ENCODE data around the gene ATP6V0B. TPM values are rescaled to one million over a fixed set of nuclear protein-coding genes. Genes with fewer than 3 reads are reported as not detected.

Gene ATP6V0B
- total RNA-seq, 4 donors from 2014 or later = 71.2 to 229 (median 106) TPM

DNA sequence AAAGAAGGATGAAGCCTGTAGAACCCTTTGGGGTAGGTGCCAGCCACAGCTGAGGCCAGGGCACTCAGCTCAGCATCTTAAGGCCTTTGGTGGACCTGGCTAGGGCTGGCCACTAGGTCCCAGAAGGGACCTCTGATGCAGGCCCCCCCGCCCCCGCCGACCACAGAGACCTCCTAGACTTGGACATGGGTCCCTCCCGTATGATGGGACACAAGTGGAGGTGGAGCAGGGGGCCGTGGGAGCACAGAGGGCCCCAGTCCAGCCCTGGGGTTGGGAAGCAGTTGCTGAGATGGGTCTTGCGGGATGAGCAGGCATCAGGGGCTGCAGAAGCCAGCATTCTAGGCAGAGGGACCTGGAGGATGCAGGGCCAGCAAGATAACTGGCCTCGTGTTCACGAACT, 7.5 kb downstream of the ATP6V0B start:
- TF ChIP-seq, protein P1, sequence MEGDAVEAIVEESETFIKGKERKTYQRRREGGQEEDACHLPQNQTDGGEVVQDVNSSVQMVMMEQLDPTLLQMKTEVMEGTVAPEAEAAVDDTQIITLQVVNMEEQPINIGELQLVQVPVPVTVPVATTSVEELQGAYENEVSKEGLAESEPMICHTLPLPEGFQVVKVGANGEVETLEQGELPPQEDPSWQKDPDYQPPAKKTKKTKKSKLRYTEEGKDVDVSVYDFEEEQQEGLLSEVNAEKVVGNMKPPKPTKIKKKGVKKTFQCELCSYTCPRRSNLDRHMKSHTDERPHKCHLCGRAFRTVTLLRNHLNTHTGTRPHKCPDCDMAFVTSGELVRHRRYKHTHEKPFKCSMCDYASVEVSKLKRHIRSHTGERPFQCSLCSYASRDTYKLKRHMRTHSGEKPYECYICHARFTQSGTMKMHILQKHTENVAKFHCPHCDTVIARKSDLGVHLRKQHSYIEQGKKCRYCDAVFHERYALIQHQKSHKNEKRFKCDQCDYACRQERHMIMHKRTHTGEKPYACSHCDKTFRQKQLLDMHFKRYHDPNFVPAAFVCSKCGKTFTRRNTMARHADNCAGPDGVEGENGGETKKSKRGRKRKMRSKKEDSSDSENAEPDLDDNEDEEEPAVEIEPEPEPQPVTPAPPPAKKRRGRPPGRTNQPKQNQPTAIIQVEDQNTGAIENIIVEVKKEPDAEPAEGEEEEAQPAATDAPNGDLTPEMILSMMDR (IDR thresholded peaks at IDR 0.05; ENCODE audit: low read depth) = no peak

DNA sequence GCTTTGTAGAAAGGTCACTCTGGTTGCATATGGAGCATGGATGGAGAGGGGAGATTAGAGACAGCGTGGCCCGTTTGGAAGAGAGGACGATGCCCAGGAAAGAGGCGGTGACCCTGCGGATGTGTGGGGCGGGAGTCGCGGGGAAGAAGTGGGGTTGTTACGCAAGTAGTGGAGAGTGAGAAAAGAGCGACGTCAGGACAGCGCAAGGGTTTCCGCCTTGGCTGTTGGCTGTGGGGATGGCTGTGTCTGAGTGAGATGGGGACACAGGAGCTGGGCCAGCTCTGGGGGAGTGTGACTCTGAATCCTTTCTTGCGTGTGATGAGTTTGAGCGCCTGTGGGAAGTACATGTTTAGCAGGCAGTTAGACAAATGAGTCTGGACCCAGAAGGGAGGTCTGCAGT, 8.0 kb downstream of the ATP6V0B start:
- TF ChIP-seq, protein P1 (IDR thresholded peaks at IDR 0.05; ENCODE audit: low read depth) = no peak

DNA sequence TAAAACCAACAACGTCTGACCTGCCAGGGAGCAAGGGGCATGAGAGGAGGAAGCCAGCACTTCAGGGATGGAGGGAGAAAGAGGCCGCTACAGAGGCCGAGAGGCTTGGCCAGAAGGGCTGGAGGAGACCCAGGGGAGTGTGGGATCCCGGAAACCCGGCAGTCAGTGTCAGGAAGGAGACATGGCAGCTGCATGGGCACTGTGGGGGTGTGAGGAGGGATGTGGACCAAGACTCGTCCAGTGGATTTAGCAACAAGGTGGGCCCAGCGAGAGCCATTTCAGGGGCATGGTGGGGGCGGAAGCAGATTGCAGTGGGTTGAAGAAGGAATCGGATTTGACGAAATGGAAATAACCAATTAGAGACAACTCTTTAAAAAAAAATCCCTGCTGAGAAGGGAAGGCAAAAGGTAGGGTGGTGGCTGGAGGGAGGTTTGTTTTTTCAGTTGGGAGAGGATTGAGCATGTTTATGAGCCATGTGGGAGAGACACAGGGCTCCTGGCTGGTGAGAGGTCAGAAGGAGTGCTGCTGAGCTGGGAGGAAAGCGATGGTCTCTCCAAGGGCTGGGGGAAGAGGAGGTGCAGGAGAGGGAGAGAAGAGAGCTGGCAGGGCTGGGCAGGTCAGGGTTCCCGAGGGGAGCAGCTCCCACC, 8.6 kb downstream of the ATP6V0B start:
- TF ChIP-seq, protein P1 (IDR thresholded peaks at IDR 0.05; ENCODE audit: low read depth) = no peak

DNA sequence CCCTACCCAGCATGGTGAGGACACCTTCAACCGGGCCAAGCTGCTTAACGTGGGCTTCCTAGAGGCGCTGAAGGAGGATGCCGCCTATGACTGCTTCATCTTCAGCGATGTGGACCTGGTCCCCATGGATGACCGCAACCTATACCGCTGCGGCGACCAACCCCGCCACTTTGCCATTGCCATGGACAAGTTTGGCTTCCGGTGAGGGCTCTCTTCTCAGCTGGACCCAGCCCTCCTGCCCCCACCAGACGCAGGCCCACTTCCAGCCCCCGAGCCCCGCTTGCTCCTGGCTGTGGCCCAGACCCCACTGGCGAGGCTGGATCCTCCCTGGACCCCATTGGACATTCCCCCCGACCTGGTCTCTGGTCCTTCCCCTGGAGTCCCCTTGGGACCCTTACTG, 10.1 kb downstream of the ATP6V0B start:
- TF ChIP-seq, protein P1 (IDR thresholded peaks at IDR 0.05; ENCODE audit: low read depth) = no peak

DNA sequence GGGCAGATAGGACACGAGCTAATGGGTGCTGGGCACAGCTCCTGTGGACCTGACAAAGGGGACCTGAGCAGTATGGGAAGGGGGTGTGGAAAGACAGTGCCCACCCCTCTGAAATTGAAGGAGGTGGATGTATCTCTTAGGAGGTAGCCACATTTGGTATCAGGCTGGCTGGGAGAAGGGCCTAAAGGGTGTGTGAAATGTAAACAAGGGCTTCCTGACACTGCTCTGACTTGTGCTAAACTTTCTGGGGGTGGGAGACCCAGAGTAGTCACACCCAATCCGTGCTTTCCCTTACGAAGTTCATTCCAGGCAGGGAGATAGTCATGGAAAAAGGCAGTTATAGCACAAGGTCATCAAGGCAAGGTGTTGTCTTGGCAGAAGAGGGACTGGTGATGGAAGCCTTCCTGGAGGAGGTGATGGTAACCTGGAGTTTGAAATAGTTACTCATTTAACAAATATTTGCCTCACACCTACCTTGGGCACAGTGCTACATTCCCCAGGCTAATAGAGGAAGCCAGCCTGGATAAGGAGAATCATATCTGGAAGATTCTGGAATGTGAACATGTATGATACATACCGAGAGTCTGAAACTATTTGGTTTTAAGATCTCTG, 11.3 kb downstream of the ATP6V0B start:
- TF ChIP-seq, protein P1 (IDR thresholded peaks at IDR 0.05; ENCODE audit: low read depth) = no peak

DNA sequence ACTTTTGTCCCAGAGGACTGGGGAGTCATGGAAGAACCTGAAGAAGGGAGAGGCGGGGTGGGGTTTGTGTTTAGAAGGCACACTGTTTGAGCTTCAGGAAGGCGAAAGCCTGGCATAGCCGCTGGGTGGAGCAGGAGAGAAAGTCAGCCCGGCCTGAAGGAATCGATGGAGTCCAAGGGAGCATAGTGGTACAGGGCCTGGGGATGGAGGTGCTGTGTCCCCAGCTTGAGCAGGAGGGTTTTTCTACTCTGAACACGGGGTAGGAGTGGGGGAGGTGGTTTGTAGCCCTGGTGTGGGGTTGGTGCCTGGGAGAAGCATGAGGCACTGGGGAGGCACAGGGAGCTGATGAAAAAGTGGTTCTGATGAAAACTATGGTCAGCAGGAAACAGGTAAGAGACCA, 12.0 kb downstream of the ATP6V0B start:
- TF ChIP-seq, protein P1 (IDR thresholded peaks at IDR 0.05; ENCODE audit: low read depth) = no peak

DNA sequence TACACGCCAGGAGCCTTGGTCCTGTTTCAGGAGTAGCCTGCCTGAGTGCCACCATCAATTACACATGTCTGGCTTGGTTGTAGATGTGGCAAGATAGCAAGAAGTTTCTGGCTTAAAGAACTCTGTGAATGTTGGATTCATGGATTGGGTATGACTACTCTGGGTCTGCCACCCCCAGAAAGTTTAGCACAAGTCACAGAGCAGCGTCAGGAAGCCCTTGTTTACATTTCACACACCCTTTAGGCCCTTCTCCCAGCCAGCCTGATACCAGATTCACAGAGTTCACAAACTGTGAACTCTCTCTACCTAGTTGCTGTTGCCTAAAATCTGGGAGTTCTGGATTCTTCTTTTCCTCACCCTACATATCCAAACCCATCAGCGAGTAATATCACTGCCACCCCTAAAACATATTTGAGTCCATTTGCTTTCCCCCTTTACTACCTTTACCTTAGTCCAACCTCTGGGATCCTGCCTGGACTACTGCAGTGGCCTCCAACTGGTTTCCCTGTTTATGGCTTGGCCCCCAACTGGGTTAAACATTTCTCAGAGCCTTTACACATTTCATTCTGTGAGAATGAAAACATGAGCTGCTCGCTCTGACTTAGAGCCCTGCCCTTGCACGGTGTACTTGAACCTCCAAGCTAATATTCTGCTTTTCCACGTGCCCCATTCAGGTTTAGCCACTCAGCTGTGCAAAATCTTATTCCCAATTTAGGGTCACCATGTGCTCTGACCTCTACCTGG, 12.6 kb downstream of the ATP6V0B start:
- TF ChIP-seq, protein P1 (IDR thresholded peaks at IDR 0.05; ENCODE audit: low read depth) = no peak

All from subcutaneous adipose tissue (tissue), 4 donors.